GM21737 (cell line): ENCODE data around the gene ETNK2.

Experiments
- ATAC-seq: cut with Tn5 transposase; IDR thresholded peaks from one replicate; pipeline ENCODE4 v1.9.1; 2021; ENCODE audit warnings: mild to moderate bottlenecking, moderate library complexity; ENCODE audit not compliant: unreplicated experiment

ETNK2 gene

DNA sequence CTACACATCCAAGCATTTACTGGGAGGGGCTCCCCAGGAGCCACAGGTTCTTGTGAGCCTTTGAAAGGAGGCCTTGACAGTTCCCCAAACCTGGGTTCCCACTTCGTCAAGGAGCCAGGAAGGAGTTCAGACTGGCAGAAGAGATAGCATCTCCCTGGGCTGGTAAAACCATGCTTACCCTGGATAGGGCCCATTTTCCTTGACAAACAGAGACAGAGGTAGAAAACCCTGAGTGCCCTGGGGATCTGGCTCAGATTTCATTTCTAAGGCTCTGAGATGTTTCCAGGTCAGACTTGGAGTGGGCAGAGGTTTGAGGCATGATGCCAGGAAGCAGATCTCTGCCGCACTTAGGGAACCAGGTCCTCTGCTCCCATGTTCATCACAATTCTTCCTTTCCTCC lies 2.7 kb downstream of the ETNK2 start:
- ATAC-seq = no peak

- ATAC-seq = no peak
Measured at GRCh38 chr1:204147406-204148383, 4.1 kb downstream of the ETNK2 start.

- ATAC-seq = no peak
Measured at GRCh38 chr1:204146965-204147364, 4.9 kb downstream of the ETNK2 start.

- no peak for ATAC-seq
Measured at GRCh38 chr1:204146309-204146708, 5.5 kb downstream of the ETNK2 start.

GRCh38 chr1:204145033-204145504 lies 6.8 kb downstream of the ETNK2 start:
- no peak for ATAC-seq

DNA sequence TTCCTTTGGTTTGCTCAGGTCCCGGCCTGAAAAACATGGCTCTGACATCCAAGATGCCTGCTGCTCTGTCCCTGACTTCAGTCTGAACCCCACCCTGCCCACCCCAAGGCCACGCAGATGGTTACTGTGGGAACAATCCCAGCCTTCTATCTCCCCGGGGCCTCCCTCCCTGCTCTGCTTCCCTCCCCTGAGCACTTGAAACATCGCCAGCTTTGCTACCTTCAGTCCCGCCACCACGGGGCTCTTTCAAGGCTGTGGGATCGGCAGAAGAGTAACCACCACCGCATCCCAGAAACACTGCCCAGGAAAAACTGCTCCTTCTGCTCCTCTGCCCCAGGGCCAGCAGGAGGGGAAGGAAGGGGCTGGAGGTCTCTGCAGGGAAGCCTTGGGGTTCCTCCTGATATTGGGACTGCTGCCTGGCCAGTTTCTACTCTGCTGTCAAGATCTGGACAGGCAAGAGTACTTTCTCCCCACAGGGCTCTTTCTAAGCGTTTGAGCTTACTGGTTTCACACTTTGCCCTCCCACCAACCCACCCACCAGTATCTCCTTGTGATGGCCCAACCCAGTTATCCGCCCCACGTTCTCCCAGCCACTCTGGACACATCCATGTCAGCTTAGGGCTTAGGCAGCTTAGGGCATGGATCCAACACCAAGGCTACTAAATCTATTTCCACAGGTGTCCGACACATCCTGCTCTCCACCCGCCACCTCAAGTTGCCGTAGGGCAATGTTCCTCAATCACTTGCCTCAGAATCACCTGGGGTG lies 8.4 kb downstream of the ETNK2 start:
- ATAC-seq = no peak

- ATAC-seq = no peak
Measured at GRCh38 chr1:204142032-204142974, 9.5 kb downstream of the ETNK2 start.

- ATAC-seq = no peak
Measured at GRCh38 chr1:204141131-204141530, 10.7 kb downstream of the ETNK2 start.

DNA sequence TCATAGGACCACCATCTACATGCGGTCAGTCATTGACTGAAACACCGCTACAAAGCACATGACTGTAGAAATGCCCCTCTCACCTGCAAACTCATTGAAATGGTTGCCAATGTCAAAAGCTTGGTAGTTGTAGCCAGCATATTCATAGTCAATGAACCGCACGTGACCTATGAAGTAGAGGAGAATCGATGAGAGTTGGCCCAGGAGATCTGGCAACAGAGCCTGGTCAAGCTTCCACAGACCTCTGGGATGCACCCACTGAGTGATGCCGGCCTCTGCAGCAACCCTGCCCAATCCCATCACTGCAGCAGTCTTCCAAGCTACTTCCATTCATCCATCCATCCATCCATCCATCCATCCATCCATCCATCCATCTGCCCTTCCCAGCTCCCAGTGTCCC lies 11.9 kb downstream of the ETNK2 start:
- ATAC-seq = no peak

- no peak for ATAC-seq
Measured at GRCh38 chr1:204139088-204139487, 12.8 kb downstream of the ETNK2 start.

- no peak for ATAC-seq
Measured at GRCh38 chr1:204136814-204137213, 15.0 kb downstream of the ETNK2 start.

- no peak for ATAC-seq
Measured at GRCh38 chr1:204134103-204134502, 17.7 kb downstream of the ETNK2 start.

- no peak for ATAC-seq
Measured at GRCh38 chr1:204132718-204133117, 19.1 kb downstream of the ETNK2 start.

DNA sequence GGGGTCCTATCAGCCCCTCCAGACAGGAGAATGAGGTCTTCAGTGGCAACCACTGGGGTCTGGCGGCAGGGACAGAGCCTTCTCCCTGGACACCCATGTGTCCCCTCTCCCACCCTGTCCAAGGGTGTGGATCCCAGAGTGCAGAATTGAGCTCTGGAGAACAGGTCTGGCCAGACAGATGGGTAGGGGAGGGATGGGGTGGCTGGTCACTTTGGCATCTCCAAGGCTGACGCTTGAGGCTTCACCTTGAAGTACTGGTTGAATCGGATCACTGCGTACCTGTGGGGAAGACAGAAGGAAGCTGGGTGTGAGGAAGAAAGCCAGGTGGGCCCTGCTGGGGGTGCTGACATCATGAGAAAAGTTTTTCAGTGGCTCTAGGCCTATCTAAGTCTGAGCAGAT lies 19.9 kb downstream of the ETNK2 start:
- ATAC-seq = no peak

DNA sequence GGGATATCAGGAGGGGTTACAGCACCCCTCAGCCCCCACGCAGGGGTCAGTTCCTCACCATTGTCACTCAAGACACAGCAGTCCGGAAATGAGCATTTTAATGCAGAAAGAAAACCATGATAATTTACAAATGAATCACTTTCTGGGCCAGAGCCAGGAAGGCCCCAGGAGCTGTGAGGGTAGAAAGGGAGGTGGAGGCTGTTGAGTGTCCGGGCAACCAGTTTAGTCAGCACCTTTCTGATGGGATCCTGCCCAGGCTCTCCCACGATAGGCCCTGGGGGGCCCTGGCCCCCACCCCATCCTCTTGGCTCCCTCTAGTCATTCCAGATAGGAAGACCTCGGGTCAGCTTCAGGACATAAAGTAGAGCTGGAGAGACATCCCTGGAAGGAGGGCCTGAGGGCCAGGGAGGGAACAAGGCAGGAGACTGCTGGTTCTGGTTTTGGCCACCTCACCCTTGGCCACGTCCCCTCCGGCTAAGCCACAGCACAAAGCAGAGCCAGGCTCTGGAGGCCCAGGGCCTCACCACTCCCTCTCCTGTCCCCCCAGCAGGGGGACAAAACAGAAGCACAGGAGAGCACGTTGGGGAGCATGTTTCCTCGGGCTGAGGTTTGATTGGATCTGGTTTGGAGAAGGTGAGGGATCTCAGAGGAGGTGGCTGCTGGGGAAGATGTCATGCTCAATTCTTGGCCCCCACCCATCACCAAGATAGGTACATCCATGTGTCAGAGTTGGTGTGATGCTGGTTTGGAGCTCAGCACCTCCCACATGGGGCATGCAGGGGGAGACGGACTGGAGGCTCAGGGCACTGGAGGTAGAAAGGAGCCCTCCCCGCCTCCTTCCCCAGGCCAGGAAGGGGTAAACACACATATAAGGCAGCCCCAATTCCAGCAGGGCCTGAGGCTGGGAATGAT lies 20.6 kb downstream of the ETNK2 start:
- no peak for ATAC-seq

DNA sequence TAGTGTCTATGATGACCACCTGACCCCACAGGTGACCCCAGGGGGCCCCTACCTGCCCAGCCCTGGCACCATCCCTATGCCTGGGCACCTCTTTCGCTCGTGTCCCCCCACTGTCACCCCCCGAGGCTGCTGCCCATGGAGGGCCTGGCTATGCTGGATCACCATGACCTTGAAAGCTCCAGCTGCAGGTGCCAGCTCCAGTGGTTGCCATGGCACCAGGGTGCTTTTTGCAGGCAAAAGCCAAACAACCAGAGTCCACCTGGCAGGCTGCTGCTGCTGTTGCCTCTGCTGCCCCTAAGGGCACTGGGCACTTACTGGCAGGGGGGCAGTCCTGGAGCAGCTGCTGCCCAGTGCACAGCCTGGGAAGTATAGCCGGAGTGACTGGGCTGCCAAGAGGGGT lies 21.7 kb downstream of the ETNK2 start:
- no peak for ATAC-seq

DNA sequence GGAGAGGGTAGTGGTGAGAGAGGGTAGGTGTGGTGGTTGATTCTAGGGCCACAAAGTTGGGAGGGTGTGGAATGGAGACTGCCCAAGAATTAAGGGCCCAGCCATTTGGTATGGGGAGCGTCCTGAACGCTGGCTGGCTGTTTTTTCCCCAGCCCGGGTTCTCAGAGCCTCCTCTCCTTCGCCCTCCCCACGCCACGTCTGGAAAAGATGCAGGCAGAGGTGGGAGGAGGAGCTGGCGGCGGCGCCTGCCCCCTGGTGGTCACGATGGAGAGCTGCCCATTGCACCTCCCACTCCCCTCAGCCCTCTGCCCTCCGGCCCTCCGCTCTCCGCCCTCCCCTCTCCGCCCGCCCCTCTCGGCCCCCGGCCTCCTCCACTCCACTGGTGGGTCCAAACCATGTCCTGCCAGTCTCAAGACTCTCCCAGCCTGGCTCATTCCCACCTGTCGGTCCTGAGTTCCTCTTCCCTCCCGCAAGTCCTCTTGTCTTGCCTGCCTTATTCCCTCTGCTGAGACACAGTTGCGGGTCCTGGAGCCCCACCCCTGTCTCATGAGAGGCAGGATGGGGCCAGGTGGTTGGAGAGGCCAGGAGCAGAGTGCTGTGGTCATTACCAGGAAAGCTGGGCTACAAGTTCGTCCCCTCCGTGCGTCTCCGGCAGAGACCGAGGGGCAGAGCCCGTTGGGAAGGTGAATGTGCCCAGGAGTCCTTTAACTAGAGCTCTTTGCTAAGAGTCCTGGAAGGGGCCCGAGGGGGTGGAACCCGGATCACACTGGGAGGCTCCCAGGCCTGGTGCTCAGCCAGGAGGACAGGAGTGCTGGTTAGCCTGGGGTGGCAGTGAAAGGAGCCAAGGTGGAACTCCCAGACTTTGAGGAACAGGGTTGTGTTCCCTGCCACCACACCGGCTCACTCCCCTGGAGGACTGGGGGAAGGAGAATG lies 22.6 kb downstream of the ETNK2 start:
- no peak for ATAC-seq

GRCh38 chr1:204128464-204128963 lies 23.3 kb downstream of the ETNK2 start:
- no peak for ATAC-seq
